ENCODE results near the gene SERINC3. TPM values are rescaled to one million over a fixed set of nuclear protein-coding genes. Genes with fewer than 3 reads are reported as not detected.
"Not testable (repeated sequence)": the region's sequence is repeated elsewhere in the genome, so short reads cannot be mapped to it uniquely, and the experiment has no call there.

SERINC3 gene
- total RNA-seq: 10 to 100 TPM; 34.6 to 44.1 (median 37.9) TPM

- ATAC-seq: peak; percentile 99 to 100
- peaks cover 56% of the 10 kb centered on the region for H3K4me1 Mint-ChIP-seq (ENCODE audit: low read depth)
- peak within 1 kb of the TSS; percentile 89 for H3K4me3 Mint-ChIP-seq
- DNase-seq: peak; percentile 96
- no peaks in the 10 kb centered on the region for H3K9me3 Mint-ChIP-seq
- H3K36me3 Mint-ChIP-seq (ENCODE audit: insufficient read depth): peaks cover 3% of the 10 kb centered on the region
- H3K27me3 Mint-ChIP-seq (ENCODE audit: low read depth): peaks cover 1% of the 10 kb centered on the region
Measured at GRCh38 chr20:44521484-44522481, at the start of gene SERINC3. TSS of gene SERINC3 (minus strand) at chr20:44522070. CDS start at chr20:44521951, 119 bp downstream.

GRCh38 chr20:44571362-44571988 lies 49.6 kb upstream of the SERINC3 start:
- no peak for ATAC-seq

GRCh38 chr20:44570367-44570766 lies 48.5 kb upstream of the SERINC3 start:
- no peak overlapping the region for H3K4me3 Mint-ChIP-seq
- DNase-seq (no peak), ATAC-seq (no peak)
- H3K9me3 Mint-ChIP-seq: no peaks in the 10 kb centered on the region
- no peaks in the 10 kb centered on the region for H3K36me3 Mint-ChIP-seq (ENCODE audit: insufficient read depth)
- H3K27me3 Mint-ChIP-seq (ENCODE audit: low read depth): peaks cover 1% of the 10 kb centered on the region
- H3K4me1 Mint-ChIP-seq (ENCODE audit: low read depth): peaks cover 4% of the 10 kb centered on the region

More at GRCh38 chr20:44571362-44571988, 49.6 kb upstream of the SERINC3 start:
- Mint-ChIP-seq H3K4me3 (no peak overlapping the region), H3K36me3 (ENCODE audit: insufficient read depth) (no peaks in the 10 kb centered on the region), H3K9me3 (no peaks in the 10 kb centered on the region), H3K27me3 (ENCODE audit: low read depth) (peaks cover 1% of the 10 kb centered on the region), H3K4me1 (ENCODE audit: low read depth) (peaks cover 8% of the 10 kb centered on the region)
- no peak for DNase-seq

DNA sequence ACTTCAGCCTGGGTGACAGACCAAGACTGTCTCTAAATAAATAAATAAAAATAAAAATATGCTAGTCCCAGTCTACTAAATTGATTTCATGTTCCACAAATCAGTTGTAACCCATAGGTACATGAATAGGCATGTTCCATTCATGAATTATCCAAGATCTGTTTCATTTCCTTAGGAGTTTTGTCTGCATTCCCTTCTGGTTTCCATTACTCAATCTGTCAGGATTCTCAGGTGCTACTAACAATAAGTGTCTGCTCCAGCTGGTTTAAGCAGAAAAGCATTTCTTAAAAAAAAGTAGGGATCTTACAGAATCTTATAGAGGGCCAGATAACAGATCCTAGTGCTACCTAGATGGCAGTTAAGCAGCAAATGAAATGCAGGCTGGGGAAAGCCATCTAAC lies 44.9 kb upstream of the SERINC3 start:
- Mint-ChIP-seq H3K9me3 (no peaks in the 10 kb centered on the region), H3K4me1 (ENCODE audit: low read depth) (peaks cover 4% of the 10 kb centered on the region), H3K4me3 (no peak overlapping the region), H3K36me3 (ENCODE audit: insufficient read depth) (no peaks in the 10 kb centered on the region), H3K27me3 (ENCODE audit: low read depth) (peaks cover 1% of the 10 kb centered on the region)
- ATAC-seq (no peak), DNase-seq (no peak)

DNA sequence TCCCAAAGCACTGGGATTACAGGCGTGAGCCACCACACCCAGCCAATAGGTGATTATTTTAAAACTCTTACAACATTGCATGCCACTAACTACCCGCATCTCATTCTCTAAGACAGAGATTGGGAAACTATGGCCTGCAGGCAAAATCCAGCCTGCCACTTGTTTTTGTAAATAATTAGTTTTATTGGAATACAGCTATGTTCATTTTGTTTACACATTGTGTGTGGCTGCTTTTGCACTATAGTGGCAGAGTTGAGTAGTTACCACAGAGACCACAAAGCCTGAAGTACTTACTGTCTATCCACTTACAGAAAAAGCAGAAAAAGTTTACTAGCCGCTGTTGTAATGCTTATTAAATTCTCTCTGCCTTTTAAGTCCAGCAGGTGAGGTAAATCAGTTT lies 44.1 kb upstream of the SERINC3 start:
- peaks cover 1% of the 10 kb centered on the region for H3K27me3 Mint-ChIP-seq (ENCODE audit: low read depth)
- no peaks in the 10 kb centered on the region for H3K36me3 Mint-ChIP-seq (ENCODE audit: insufficient read depth)
- H3K4me1 Mint-ChIP-seq (ENCODE audit: low read depth): no peaks in the 10 kb centered on the region
- H3K9me3 Mint-ChIP-seq: no peaks in the 10 kb centered on the region
- ATAC-seq (no peak), DNase-seq (no peak)
- H3K4me3 Mint-ChIP-seq: no peak overlapping the region

DNA sequence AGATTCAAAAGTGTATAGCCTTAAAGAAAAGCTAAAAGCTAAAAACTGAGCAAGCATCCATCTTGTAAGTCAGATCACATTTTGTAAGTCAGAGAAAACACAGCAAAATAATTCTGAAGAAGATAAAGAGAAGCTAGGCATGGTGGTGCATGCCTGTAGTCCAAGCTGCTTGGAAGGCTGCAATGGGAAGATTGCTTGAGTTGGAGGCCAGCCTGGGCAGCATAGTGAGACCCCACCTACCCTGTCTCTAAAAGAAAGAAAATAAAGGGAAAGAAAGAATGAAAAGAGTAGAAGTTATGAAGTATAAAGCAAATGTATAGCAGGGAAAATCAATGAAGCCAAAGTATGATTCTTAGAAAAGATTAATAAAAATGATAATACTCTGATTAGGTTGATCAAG lies 40.0 kb upstream of the SERINC3 start:
- DNase-seq: no peak
- H3K27me3 Mint-ChIP-seq (ENCODE audit: low read depth): peaks cover 4% of the 10 kb centered on the region
- no peaks in the 10 kb centered on the region for H3K9me3 Mint-ChIP-seq
- no peak for ATAC-seq
- H3K4me3 Mint-ChIP-seq: no peak overlapping the region
- no peaks in the 10 kb centered on the region for H3K4me1 Mint-ChIP-seq (ENCODE audit: low read depth)
- no peaks in the 10 kb centered on the region for H3K36me3 Mint-ChIP-seq (ENCODE audit: insufficient read depth)

- H3K9me3 Mint-ChIP-seq; DNase-seq; ATAC-seq; H3K36me3 Mint-ChIP-seq (ENCODE audit: insufficient read depth); H3K4me3 Mint-ChIP-seq; H3K4me1 Mint-ChIP-seq (ENCODE audit: low read depth); H3K27me3 Mint-ChIP-seq (ENCODE audit: low read depth): not testable (repeated sequence)
Measured at GRCh38 chr20:44560818-44561217, 38.9 kb upstream of the SERINC3 start.

DNA sequence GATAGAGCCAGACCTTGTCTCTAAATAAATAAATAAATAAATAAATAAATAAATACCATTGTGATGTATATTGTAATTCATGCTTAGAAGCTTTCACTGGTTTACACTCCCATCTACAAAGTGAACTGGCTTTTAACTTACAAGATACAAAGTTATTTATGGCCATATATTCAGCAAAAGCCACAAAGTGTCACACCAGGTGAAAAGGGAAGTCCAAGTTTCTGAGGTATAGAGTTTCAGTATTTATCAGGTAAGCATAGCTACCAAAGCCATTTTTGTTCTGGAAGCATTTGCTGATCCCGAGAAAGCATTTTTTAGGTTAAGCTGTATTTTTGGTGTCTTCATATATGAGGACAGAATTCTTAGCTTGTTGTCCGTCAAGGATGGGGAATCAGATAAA lies 38.4 kb upstream of the SERINC3 start:
- ATAC-seq: no peak
- no peaks in the 10 kb centered on the region for H3K4me1 Mint-ChIP-seq (ENCODE audit: low read depth)
- H3K36me3 Mint-ChIP-seq (ENCODE audit: insufficient read depth): no peaks in the 10 kb centered on the region
- H3K4me3 Mint-ChIP-seq: no peak overlapping the region
- H3K27me3 Mint-ChIP-seq (ENCODE audit: low read depth): peaks cover 4% of the 10 kb centered on the region
- no peaks in the 10 kb centered on the region for H3K9me3 Mint-ChIP-seq
- DNase-seq: no peak

GRCh38 chr20:44559302-44559701 lies 37.4 kb upstream of the SERINC3 start:
- ATAC-seq (no peak), DNase-seq (no peak)
- H3K9me3 Mint-ChIP-seq: no peaks in the 10 kb centered on the region
- no peaks in the 10 kb centered on the region for H3K4me1 Mint-ChIP-seq (ENCODE audit: low read depth)
- H3K27me3 Mint-ChIP-seq (ENCODE audit: low read depth): peaks cover 4% of the 10 kb centered on the region
- no peaks in the 10 kb centered on the region for H3K36me3 Mint-ChIP-seq (ENCODE audit: insufficient read depth)
- H3K4me3 Mint-ChIP-seq: no peak overlapping the region

DNA sequence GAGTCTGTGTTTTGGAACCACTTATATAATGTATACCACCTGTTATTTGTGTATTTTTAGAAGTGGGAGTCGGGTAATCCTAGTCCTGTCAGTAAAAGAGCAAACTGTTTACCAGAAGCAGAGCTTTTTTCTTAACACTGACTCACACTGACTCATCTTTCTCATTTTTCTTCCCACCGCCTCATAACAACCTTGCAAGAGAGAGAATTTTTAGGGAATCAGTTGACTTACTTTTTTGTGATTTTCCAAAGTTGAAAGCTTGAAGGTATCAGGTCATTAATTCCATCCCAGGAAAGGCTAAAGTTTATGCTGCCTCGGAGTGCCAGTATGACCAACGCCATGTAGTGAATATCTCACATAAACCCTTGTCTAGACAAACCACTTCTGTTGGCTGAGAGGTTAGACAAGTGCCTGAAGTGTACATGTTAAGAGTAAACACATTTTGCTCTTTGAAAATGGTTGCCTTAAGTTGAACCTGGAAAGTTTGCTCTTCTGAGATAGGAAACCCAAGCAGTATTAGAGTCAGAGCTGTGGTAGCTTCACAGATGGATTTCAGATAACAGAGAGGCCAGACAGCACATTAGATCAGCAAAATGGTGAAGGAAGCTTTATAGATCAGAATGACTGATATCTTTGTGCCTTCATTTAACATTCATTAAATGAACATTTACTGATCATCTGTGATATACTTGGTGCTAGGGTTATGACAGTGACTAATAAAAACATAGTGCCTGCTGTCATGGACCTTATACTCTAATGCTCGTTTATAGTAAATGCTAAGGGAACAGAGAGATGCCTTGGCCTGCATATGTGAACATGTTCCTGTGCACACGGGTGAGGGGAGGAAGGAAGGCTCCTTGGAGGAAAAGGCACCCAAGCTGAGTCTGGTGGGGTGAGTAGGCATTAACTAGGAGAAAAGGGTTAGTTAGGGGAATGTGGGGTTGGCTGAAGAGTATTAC lies 31.4 kb upstream of the SERINC3 start:
- H3K36me3 Mint-ChIP-seq (ENCODE audit: insufficient read depth): no peaks in the 10 kb centered on the region
- H3K9me3 Mint-ChIP-seq: no peaks in the 10 kb centered on the region
- H3K27me3 Mint-ChIP-seq (ENCODE audit: low read depth): peaks cover 4% of the 10 kb centered on the region
- H3K4me3 Mint-ChIP-seq: no peak overlapping the region
- H3K4me1 Mint-ChIP-seq (ENCODE audit: low read depth): peaks cover 16% of the 10 kb centered on the region
- ATAC-seq: peak; percentile 79 to 83
- DNase-seq: no peak

DNA sequence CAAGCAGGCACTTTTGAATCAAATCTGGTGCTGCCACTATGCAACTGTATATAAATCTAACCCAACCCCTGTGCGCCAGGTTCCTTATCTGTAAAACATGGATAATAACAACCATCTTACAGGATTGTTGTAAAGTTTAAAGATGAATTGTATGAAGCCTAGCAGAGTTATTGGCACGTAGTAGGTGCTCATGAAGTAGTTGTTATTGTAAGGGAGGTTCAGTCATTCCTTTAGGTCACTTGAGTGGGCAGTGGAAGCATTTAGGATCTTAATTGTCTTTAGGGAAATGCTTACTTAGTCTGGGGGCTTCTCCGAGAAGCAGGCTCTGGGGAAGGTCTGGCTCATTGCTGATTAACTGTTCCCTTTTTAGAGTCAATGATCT lies 30.7 kb upstream of the SERINC3 start:
- Mint-ChIP-seq H3K27me3 (ENCODE audit: low read depth) (peaks cover 6% of the 10 kb centered on the region), H3K36me3 (ENCODE audit: insufficient read depth) (no peaks in the 10 kb centered on the region), H3K4me3 (no peak overlapping the region), H3K9me3 (no peaks in the 10 kb centered on the region), H3K4me1 (ENCODE audit: low read depth) (peaks cover 16% of the 10 kb centered on the region)
- ATAC-seq: no peak
- no peak for DNase-seq

- no peak for ATAC-seq
- Mint-ChIP-seq H3K36me3 (ENCODE audit: insufficient read depth) (no peaks in the 10 kb centered on the region), H3K27me3 (ENCODE audit: low read depth) (peaks cover 11% of the 10 kb centered on the region), H3K4me1 (ENCODE audit: low read depth) (peaks cover 16% of the 10 kb centered on the region), H3K4me3 (no peak overlapping the region), H3K9me3 (no peaks in the 10 kb centered on the region)
- no peak for DNase-seq
Measured at GRCh38 chr20:44552050-44552449, 30.2 kb upstream of the SERINC3 start.

DNA sequence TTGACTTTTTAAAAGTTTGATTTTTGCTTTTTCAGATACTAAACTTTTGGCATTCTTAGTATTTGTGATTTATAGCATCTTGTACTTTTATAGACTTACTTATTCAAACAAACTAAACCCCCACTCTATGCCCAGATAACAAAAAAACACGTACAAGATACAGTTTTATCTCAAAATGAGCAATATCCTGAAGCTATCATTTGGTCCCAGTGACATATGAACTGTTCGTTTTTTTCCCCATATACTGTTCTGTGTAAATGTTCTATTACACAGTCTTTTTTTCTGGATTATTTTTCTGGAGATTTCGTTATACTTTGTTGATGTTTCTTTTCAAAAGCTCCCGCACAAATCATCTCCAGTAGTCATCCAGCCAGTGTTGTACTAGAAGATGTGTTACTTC lies 27.3 kb upstream of the SERINC3 start:
- H3K4me1 Mint-ChIP-seq (ENCODE audit: low read depth): peaks cover 16% of the 10 kb centered on the region
- no peaks in the 10 kb centered on the region for H3K36me3 Mint-ChIP-seq (ENCODE audit: insufficient read depth)
- H3K9me3 Mint-ChIP-seq: no peaks in the 10 kb centered on the region
- ATAC-seq: no peak
- no peak overlapping the region for H3K4me3 Mint-ChIP-seq
- peaks cover 13% of the 10 kb centered on the region for H3K27me3 Mint-ChIP-seq (ENCODE audit: low read depth)
- no peak for DNase-seq

GRCh38 chr20:44547419-44547818 lies 25.5 kb upstream of the SERINC3 start:
- Mint-ChIP-seq H3K27me3 (ENCODE audit: low read depth) (peaks cover 9% of the 10 kb centered on the region), H3K9me3 (no peaks in the 10 kb centered on the region)
- no peak for ATAC-seq

More at GRCh38 chr20:44547419-44547818, 25.5 kb upstream of the SERINC3 start:
- no peak for DNase-seq
- peaks cover 2% of the 10 kb centered on the region for H3K4me1 Mint-ChIP-seq (ENCODE audit: low read depth)
- no peak overlapping the region for H3K4me3 Mint-ChIP-seq
- H3K36me3 Mint-ChIP-seq (ENCODE audit: insufficient read depth): no peaks in the 10 kb centered on the region
